SK-N-SH (cell line): ENCODE data around the gene PTPRG. TPM values are rescaled to one million over a fixed set of nuclear protein-coding genes. Genes with fewer than 3 reads are reported as not detected.

ENCODE experiments used
- CTCF ChIA-PET: fragments of 300-600, 350-600 bp; formaldehyde crosslinking; extraction: SDS; loops from one replicate; lab custom pipeline; 2021; lab: Yijun Ruan, JAX
- POLR2A ChIA-PET: fragments of 350-600 bp; sonication (Branson Sonifier 250); formaldehyde crosslinking; extraction: SDS; loops from one replicate; lab custom pipeline; 2020; ENCODE audit warnings: antibody characterized with exemption, inconsistent platforms; lab: Yijun Ruan, JAX
- DNase-seq: peaks from one replicate; pipeline ENCODE4 v3.0.0; 2012
- H2AFZ ChIP-seq: fragments of 200-600 bp; sonication (generic); 2 replicates; pipeline ENCODE4 v1.8.1; 2016; ENCODE audit warnings: antibody characterized with exemption, mild to moderate bottlenecking, low read depth
- H3F3A ChIP-seq: fragments of 200-600 bp; sonication (generic); replicated peaks from 2 replicates; pipeline ENCODE3; 2016; ENCODE audit warnings: antibody characterized with exemption, mild to moderate bottlenecking; ENCODE audit not compliant: insufficient read depth
- H3K27ac ChIP-seq, 2 experiments: fragments of 200-500 bp in 1 of 2; fragments of 200-600 bp in 1 of 2; sonication (Bioruptor generic) in 1 of 2; sonication (generic), shearing (Covaris generic) in 1 of 2; 2 replicates each; pipeline versions ENCODE4 v1.5.1 to v1.6.1; 2014 to 2016; ENCODE audit warnings: low read depth in 2 of 2, inconsistent platforms in 1 of 2, low read length in 1 of 2, mild to moderate bottlenecking in 1 of 2, mixed read lengths in 1 of 2
- H3K27me3 ChIP-seq: fragments of 200-600 bp; sonication (generic), shearing (Covaris generic); 2 replicates; pipeline ENCODE4 v1.6.1; 2016; ENCODE audit warnings: mixed run types; ENCODE audit not compliant: insufficient read depth
- H3K36me3 ChIP-seq, 2 experiments: fragments of 200-500 bp in 1 of 2; fragments of 200-600 bp in 1 of 2; sonication (Bioruptor generic) in 1 of 2; sonication (generic) in 1 of 2; replicated peaks in 1 of 2; 2 replicates each; pipeline versions ENCODE3 to v1.5.1; 2014 to 2016; ENCODE audit warnings: low read length in 1 of 2, mild to moderate bottlenecking in 1 of 2; ENCODE audit not compliant: insufficient read depth in 2 of 2, control insufficient read depth in 1 of 2
- H3K4me1 ChIP-seq, 2 experiments: fragments of 200-500 bp in 1 of 2; fragments of 200-600 bp in 1 of 2; sonication (Bioruptor generic) in 1 of 2; sonication (generic), shearing (Covaris generic) in 1 of 2; 2 replicates each; pipeline versions ENCODE4 v1.5.1 to v1.6.1; 2014 to 2016; ENCODE audit warnings: low read depth in 1 of 2, low read length in 1 of 2, mixed run types in 1 of 2; ENCODE audit not compliant: insufficient read depth in 2 of 2, control insufficient read depth in 1 of 2
- H3K4me2 ChIP-seq: fragments of 200-600 bp; sonication (generic), shearing (Covaris generic); 2 replicates; pipeline ENCODE4 v1.6.1; 2017; ENCODE audit warnings: mixed run types
- H3K4me3 ChIP-seq, 2 experiments: fragments of 200-500 bp in 1 of 2; fragments of 200-600 bp in 1 of 2; sonication (Bioruptor generic) in 1 of 2; sonication (generic), shearing (Covaris generic) in 1 of 2; 2 replicates each; pipeline versions ENCODE4 v1.5.1 to v1.8.1; 2014 to 2016; ENCODE audit warnings: low read depth in 2 of 2, inconsistent platforms in 1 of 2, low read length in 1 of 2, mild to moderate bottlenecking in 1 of 2, mixed read lengths in 1 of 2, moderate library complexity in 1 of 2
- H3K79me2 ChIP-seq: fragments of 200-600 bp; sonication (generic); 2 replicates; pipeline ENCODE4 v1.8.1; 2017; ENCODE audit warnings: mild to moderate bottlenecking; ENCODE audit not compliant: insufficient read depth
- H3K9ac ChIP-seq: fragments of 200-600 bp; sonication (generic); 2 replicates; pipeline ENCODE4 v1.6.1; 2017; ENCODE audit warnings: mixed run types
- H3K9me2 ChIP-seq: fragments of 200-600 bp; sonication (generic); 2 replicates; pipeline ENCODE4 v1.6.1; 2017; ENCODE audit warnings: mixed run types
- H3K9me3 ChIP-seq: fragments of 200-600 bp; sonication (generic); 2 replicates; pipeline ENCODE4 v1.6.1; 2017; ENCODE audit warnings: mixed run types, mild to moderate bottlenecking, moderate library complexity
- H4K20me1 ChIP-seq: fragments of 200-600 bp; sonication (generic); 2 replicates; pipeline ENCODE4 v1.6.1; 2017; ENCODE audit warnings: mild to moderate bottlenecking, mixed run types; ENCODE audit not compliant: insufficient read depth
- CHD2 ChIP-seq: fragments of 150-350 bp; IDR thresholded peaks from 2 replicates; pipeline ENCODE4 v1.6.1; 2018; ENCODE audit warnings: low read length; ENCODE audit not compliant: partially characterized antibody
- CTCF ChIP-seq: fragments of 200-600 bp; sonication (generic); IDR thresholded peaks from 2 replicates; pipeline ENCODE4 v1.6.1; 2017; ENCODE audit warnings: antibody characterized with exemption, mild to moderate bottlenecking, moderate library complexity
- ELF1 ChIP-seq: IDR thresholded peaks from 2 replicates; pipeline ENCODE4 v1.4.0; 2012
- EZH2phosphoT487 ChIP-seq: fragments of 200-600 bp; sonication (generic); IDR thresholded peaks from 2 replicates; pipeline ENCODE4 v1.6.1; 2017; ENCODE audit warnings: low read depth, mixed run types, mild to moderate bottlenecking, antibody characterized with exemption, moderate library complexity, borderline replicate concordance
- FOXJ3 ChIP-seq: sonication (generic); formaldehyde crosslinking; IDR thresholded peaks from 2 replicates; pipeline ENCODE4 v1.5.1; 2020; ENCODE audit warnings: mild to moderate bottlenecking, missing genetic modification reagents
- GABPA ChIP-seq: IDR thresholded peaks from 2 replicates; pipeline ENCODE4 v1.4.0; 2012; ENCODE audit warnings: low read depth, mild to moderate bottlenecking
- GATA2 ChIP-seq: sonication (generic); formaldehyde crosslinking; IDR thresholded peaks from 2 replicates; pipeline ENCODE4 v1.5.0; 2020; ENCODE audit warnings: mild to moderate bottlenecking, missing genetic modification reagents
- IRF3 ChIP-seq: fragments of 150-350 bp; IDR thresholded peaks from 2 replicates; pipeline ENCODE4 v1.6.1; 2016; ENCODE audit warnings: mild to moderate bottlenecking, low read depth, low read length
- MEF2A ChIP-seq: IDR thresholded peaks from 2 replicates; pipeline ENCODE4 v1.4.0; 2012; ENCODE audit warnings: low read depth, borderline replicate concordance
- NFIC ChIP-seq: IDR thresholded peaks from 2 replicates; pipeline ENCODE4 v1.4.0; 2012; ENCODE audit warnings: borderline replicate concordance
- NRF1 ChIP-seq: IDR thresholded peaks from 2 replicates; pipeline ENCODE4 v1.6.1; 2012; ENCODE audit warnings: low read depth, mild to moderate bottlenecking, low read length
- RAD21 ChIP-seq: IDR thresholded peaks from 2 replicates; pipeline ENCODE4 v1.6.1; 2012; ENCODE audit warnings: mild to moderate bottlenecking, low read length
- RFX5 ChIP-seq: IDR thresholded peaks from 2 replicates; pipeline ENCODE4 v1.6.1; 2012; ENCODE audit warnings: mild to moderate bottlenecking, improper control_type of control experiment, low read length
- RXRA ChIP-seq: IDR thresholded peaks from 2 replicates; pipeline ENCODE4 v1.4.0; 2012; ENCODE audit warnings: low read depth, mild to moderate bottlenecking, borderline replicate concordance
- SIN3A ChIP-seq: IDR thresholded peaks from 2 replicates; pipeline ENCODE4 v1.6.1; 2012; ENCODE audit warnings: low read depth, mild to moderate bottlenecking, low read length, moderate library complexity, borderline replicate concordance
- TAF1 ChIP-seq: IDR thresholded peaks from 2 replicates; pipeline ENCODE4 v1.6.1; 2012; ENCODE audit warnings: low read depth, mild to moderate bottlenecking, low read length, moderate library complexity, borderline replicate concordance
- TCF12 ChIP-seq: IDR thresholded peaks from 2 replicates; pipeline ENCODE4 v1.4.0; 2012
- TEAD4 ChIP-seq: IDR thresholded peaks from 2 replicates; pipeline ENCODE4 v1.4.0; 2012; ENCODE audit warnings: mild to moderate bottlenecking, borderline replicate concordance; ENCODE audit not compliant: insufficient read depth
- WGBS: methylation state at CpG from one replicate; pipeline ENCODE4 v1.1.6; 2017; ENCODE audit warnings: low lambda C conversion rate; 5-methylcytosine and 5-hydroxymethylcytosine counted together
- polyA plus RNA-seq, 3 experiments: library from polyadenylated mRNA; depleted of rRNA; stranded (reverse); fragments of >200 nt; gene quantifications; 2 replicates each; pipeline ENCODE4 v1.2.3, GENCODE V29; 2012
- TF ChIP-seq, protein P1 (sequence below): IDR thresholded peaks from 2 replicates; pipeline ENCODE4 v1.6.1; 2012; ENCODE audit warnings: mild to moderate bottlenecking, low read depth, low read length, moderate library complexity

The PTPRG gene
- polyA plus RNA-seq, 1 of the 3 experiments (the other 2 are of a cell fraction): 14.1 TPM

DNA sequence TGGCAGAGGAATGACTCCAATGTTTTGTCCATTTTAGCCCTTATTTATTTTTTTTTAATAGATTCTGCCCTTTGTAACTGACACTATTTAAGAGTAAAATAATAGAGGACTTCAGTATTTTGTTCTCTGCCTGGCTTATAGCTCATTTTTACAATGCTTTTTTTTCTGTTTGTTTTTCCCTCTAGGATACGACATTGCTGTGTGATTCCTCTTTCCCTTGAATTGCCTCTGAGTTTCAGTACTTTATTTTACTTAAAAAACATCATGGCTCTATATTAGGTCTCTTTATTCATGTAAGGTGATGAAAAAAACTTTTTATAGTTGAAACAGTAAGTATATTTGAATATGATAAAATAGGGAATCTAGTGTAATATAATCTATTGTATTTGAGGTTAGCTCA is 179.1 kb downstream of the PTPRG start:
- POLR2A ChIA-PET: no interaction called here
- no peak for TF ChIP-seq MEF2A
- no peak for TF ChIP-seq ELF1
- TF ChIP-seq NFIC: no peak
- TF ChIP-seq SIN3A: no peak
- TF ChIP-seq, protein P1, sequence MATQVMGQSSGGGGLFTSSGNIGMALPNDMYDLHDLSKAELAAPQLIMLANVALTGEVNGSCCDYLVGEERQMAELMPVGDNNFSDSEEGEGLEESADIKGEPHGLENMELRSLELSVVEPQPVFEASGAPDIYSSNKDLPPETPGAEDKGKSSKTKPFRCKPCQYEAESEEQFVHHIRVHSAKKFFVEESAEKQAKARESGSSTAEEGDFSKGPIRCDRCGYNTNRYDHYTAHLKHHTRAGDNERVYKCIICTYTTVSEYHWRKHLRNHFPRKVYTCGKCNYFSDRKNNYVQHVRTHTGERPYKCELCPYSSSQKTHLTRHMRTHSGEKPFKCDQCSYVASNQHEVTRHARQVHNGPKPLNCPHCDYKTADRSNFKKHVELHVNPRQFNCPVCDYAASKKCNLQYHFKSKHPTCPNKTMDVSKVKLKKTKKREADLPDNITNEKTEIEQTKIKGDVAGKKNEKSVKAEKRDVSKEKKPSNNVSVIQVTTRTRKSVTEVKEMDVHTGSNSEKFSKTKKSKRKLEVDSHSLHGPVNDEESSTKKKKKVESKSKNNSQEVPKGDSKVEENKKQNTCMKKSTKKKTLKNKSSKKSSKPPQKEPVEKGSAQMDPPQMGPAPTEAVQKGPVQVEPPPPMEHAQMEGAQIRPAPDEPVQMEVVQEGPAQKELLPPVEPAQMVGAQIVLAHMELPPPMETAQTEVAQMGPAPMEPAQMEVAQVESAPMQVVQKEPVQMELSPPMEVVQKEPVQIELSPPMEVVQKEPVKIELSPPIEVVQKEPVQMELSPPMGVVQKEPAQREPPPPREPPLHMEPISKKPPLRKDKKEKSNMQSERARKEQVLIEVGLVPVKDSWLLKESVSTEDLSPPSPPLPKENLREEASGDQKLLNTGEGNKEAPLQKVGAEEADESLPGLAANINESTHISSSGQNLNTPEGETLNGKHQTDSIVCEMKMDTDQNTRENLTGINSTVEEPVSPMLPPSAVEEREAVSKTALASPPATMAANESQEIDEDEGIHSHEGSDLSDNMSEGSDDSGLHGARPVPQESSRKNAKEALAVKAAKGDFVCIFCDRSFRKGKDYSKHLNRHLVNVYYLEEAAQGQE: no peak
- TF ChIP-seq TAF1: no peak
- TF ChIP-seq IRF3: no peak
- no peak for TF ChIP-seq TCF12
- TF ChIP-seq RFX5: no peak
- no peak for TF ChIP-seq TEAD4
- TF ChIP-seq CTCF: no peak
- no peak for TF ChIP-seq FOXJ3 (CRISPR knock-in tag)

DNA sequence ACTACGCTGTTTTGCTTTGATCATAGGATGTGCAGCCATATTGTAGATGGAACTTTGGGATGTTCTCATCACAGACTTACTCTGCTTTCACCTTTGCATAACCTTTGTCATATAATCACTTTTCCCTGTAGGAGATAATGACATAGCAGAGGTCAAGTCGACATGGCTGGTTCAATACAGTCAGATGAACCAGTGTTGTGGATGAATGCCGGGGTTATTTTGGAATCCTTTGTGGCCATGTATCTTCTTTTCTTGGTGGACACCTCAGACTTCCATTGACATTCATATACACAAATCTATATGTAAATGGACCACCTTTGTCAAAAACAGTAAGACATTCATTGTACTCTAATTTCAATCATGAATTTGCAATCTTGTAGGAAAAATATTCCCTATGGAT is 180.2 kb downstream of the PTPRG start:
- H3K4me3 ChIP-seq: no peak overlapping the region
- peaks cover 28% of the 10 kb centered on the region for H3K79me2 ChIP-seq
- ChIA-PET POLR2A (no interaction called here), CTCF (no interaction called here)
- no peak overlapping the region for H3K4me2 ChIP-seq
- DNase-seq: no peak
- no peaks in the 10 kb centered on the region for H3K9me2 ChIP-seq
- H3F3A ChIP-seq: no peaks in the 10 kb centered on the region
- WGBS: 90% methylated on average over 3 of the region's 3 CpGs
- no peak overlapping the region for H3K27ac ChIP-seq
- H3K36me3 ChIP-seq: no peaks in the 10 kb centered on the region
- H4K20me1 ChIP-seq: no peaks in the 10 kb centered on the region
- H3K4me1 ChIP-seq: no peaks in the 10 kb centered on the region
- H3K9me3 ChIP-seq: no peaks in the 10 kb centered on the region
- H3K9ac ChIP-seq: no peak overlapping the region
- H2AFZ ChIP-seq: no peak overlapping the region
- H3K27me3 ChIP-seq: no peaks in the 10 kb centered on the region
- TF ChIP-seq GABPA: no peak
- no peak for TF ChIP-seq GATA2 (CRISPR knock-in tag)
- no peak for TF ChIP-seq RXRA
- TF ChIP-seq CHD2: no peak
- no peak for TF ChIP-seq EZH2phosphoT487
- TF ChIP-seq CTCF: no peak
- TF ChIP-seq RAD21: no peak
- no peak for TF ChIP-seq NRF1

More for the DNA sequence above, 179.1 kb downstream of the PTPRG start:
- H3K4me3 ChIP-seq: no peak overlapping the region
- H3K4me2 ChIP-seq: no peak overlapping the region
- no peak overlapping the region for H2AFZ ChIP-seq
- H3K4me1 ChIP-seq: no peaks in the 10 kb centered on the region
- peaks cover 30% of the 10 kb centered on the region for H3K79me2 ChIP-seq
- H4K20me1 ChIP-seq: no peaks in the 10 kb centered on the region
- no peaks in the 10 kb centered on the region for H3K9me3 ChIP-seq
- H3K9ac ChIP-seq: no peak overlapping the region
- 94% methylated on average over 1 of the region's 1 CpG for WGBS
- H3K9me2 ChIP-seq: no peaks in the 10 kb centered on the region
- DNase-seq: no peak
- CTCF ChIA-PET: no interaction called here
- H3K27ac ChIP-seq: no peak overlapping the region
- no peaks in the 10 kb centered on the region for H3F3A ChIP-seq
- no peaks in the 10 kb centered on the region for H3K36me3 ChIP-seq
- no peaks in the 10 kb centered on the region for H3K27me3 ChIP-seq
